Stimulated activated CD8-positive, alpha-beta memory T cell treated with anti-CD3 and anti-CD28 coated beads, Interleukin-4, amount 100 ng/mL, for 24 hours (primary cell): ENCODE measurements around the gene NEDD4L.

Experiments used
- DNase-seq: peaks from one replicate; pipeline ENCODE4 v3.0.0-alpha.2; 2020; ENCODE audit warnings: low read depth

The NEDD4L gene

GRCh38 chr18:58052960-58053359 lies 8.9 kb downstream of the NEDD4L start:
- no peak for DNase-seq

GRCh38 chr18:58054041-58054781 lies 10.2 kb downstream of the NEDD4L start:
- no peak for DNase-seq

- no peak for DNase-seq
These were observed 12.0 kb downstream of the NEDD4L start for GRCh38 chr18:58055890-58056558.

- no peak for DNase-seq
These were observed 12.8 kb downstream of the NEDD4L start for GRCh38 chr18:58056852-58057251.

GRCh38 chr18:58057291-58057965 lies 13.4 kb downstream of the NEDD4L start:
- DNase-seq: no peak

- no peak for DNase-seq
These were observed 14.7 kb downstream of the NEDD4L start for GRCh38 chr18:58058720-58059119.

GRCh38 chr18:58060254-58060653 lies 16.2 kb downstream of the NEDD4L start:
- no peak for DNase-seq

- no peak for DNase-seq
These were observed 17.3 kb downstream of the NEDD4L start for GRCh38 chr18:58061349-58061748.

GRCh38 chr18:58064406-58064998 lies 20.5 kb downstream of the NEDD4L start:
- no peak for DNase-seq

- DNase-seq: no peak
These were observed 21.9 kb downstream of the NEDD4L start for GRCh38 chr18:58065956-58066355.

GRCh38 chr18:58067601-58068000 lies 23.6 kb downstream of the NEDD4L start:
- no peak for DNase-seq

- no peak for DNase-seq
These were observed 25.1 kb downstream of the NEDD4L start for GRCh38 chr18:58069099-58069498.

GRCh38 chr18:58069721-58070292 lies 25.8 kb downstream of the NEDD4L start:
- DNase-seq: no peak

GRCh38 chr18:58076052-58076451 lies 32.0 kb downstream of the NEDD4L start:
- DNase-seq: no peak

- no peak for DNase-seq
These were observed 33.3 kb downstream of the NEDD4L start for GRCh38 chr18:58077329-58077728.

- no peak for DNase-seq
These were observed 35.0 kb downstream of the NEDD4L start for GRCh38 chr18:58078889-58079573.

GRCh38 chr18:58080451-58080850 lies 36.4 kb downstream of the NEDD4L start:
- no peak for DNase-seq

- DNase-seq: no peak
These were observed 44.1 kb downstream of the NEDD4L start for GRCh38 chr18:58087928-58088690.

- no peak for DNase-seq
These were observed 44.7 kb downstream of the NEDD4L start for GRCh38 chr18:58088691-58089065.

GRCh38 chr18:58091099-58091611 lies 47.1 kb downstream of the NEDD4L start:
- no peak for DNase-seq

GRCh38 chr18:58093311-58093803 lies 49.3 kb downstream of the NEDD4L start:
- no peak for DNase-seq
